Adrenal gland (tissue), 12 donors: ENCODE results near the gene ICAM1. TPM values are rescaled to one million over a fixed set of nuclear protein-coding genes. Genes with fewer than 3 reads are reported as not detected.
A peak's percentile ranks its signal among the peaks of the same experiment; 100 is the strongest.

Source experiments
- DNase-seq, 7 donors: peaks; one replicate each; pipeline ENCODE4 v3.0.0-alpha.2; 2019 to 2020
- H3K27ac ChIP-seq, 5 donors: fragments of 200-600 bp; sonication (generic) in 4 of 5; 1 replicate in 3 of 5; 2 replicates in 2 of 5; pipeline versions ENCODE4 v1.5.1 to v1.8.0; 2016 to 2020; ENCODE audit warnings: mild to moderate bottlenecking in 1 of 5
- H3K27me3 ChIP-seq: fragments of 200-600 bp; 2 replicates; pipeline ENCODE4 v1.8.0; 2021
- H3K36me3 ChIP-seq, 2 donors: fragments of 200-600 bp; replicated peaks in 1 of 2; 1 replicate in 1 of 2; 2 replicates in 1 of 2; pipeline versions ENCODE4 v1.5.1 to v1.8.0; 2018 to 2022
- H3K4me1 ChIP-seq, 2 donors: fragments of 200-600 bp; replicated peaks in 1 of 2; 1 replicate in 1 of 2; 2 replicates in 1 of 2; pipeline versions ENCODE4 v1.5.1 to v1.8.0; 2018 to 2021
- H3K4me3 ChIP-seq, 4 donors: fragments of 200-600 bp; sonication (generic) in 3 of 4; one replicate each; pipeline ENCODE4 v1.5.1; 2016 to 2018
- H3K9me3 ChIP-seq, 3 donors: fragments of 200-600 bp; sonication (generic) in 1 of 3; replicated peaks in 1 of 3; 1 replicate in 2 of 3; 2 replicates in 1 of 3; pipeline versions ENCODE4 v1.5.1 to v1.8.0; 2016 to 2021
- CTCF ChIP-seq, 6 experiments: fragments of 450-650 bp in 4 of 6; fragments of 200-600 bp in 2 of 6; sonication (generic) in 1 of 6; IDR thresholded peaks; 1 replicate in 5 of 6; 2 replicates in 1 of 6; pipeline versions ENCODE4 v1.5.1 to v1.8.0; 2016 to 2021; ENCODE audit warnings: antibody characterized with exemption in 6 of 6, mild to moderate bottlenecking in 2 of 6, moderate library complexity in 1 of 6
- POLR2A ChIP-seq, 2 donors: fragments of 450-650 bp; IDR thresholded peaks; one replicate each; pipeline ENCODE4 v1.6.1; 2017; ENCODE audit warnings: antibody characterized with exemption in 2 of 2, mild to moderate bottlenecking in 2 of 2, moderate library complexity in 1 of 2
- WGBS, 4 donors: extraction: QIAGEN DNeasy Blood & Tissue Kit in 2 of 4; methylation state at CpG; one replicate each; pipeline versions ENCODE4 v1.1.5 to v1.1.7; 2013 to 2017; 5-methylcytosine and 5-hydroxymethylcytosine counted together
- intact Hi-C, 2 donors: fragments of 100-400 bp; cut with DNase I; formaldehyde crosslinking; loops; one replicate each; pipeline versions ENCODE4 v1.14.1 to v1.15.0; 2022 to 2023
- polyA plus RNA-seq, 3 donors: library from polyadenylated mRNA; stranded (reverse); fragments of 200-250 nt in 2 of 3; fragments of 350-450 nt in 1 of 3; fragmentation: Illumina TruSeq in 1 of 3; extraction: RNeasy Lipid Tissue Mini Kit (QIAGEN cat#74804) in 1 of 3; gene quantifications; one replicate each; pipeline ENCODE4 v1.2.3, GENCODE V29; 2013 to 2014
- total RNA-seq, 9 donors: library from RNA; depleted of rRNA in 4 of 9; stranded (reverse); fragments of >200 nt in 4 of 9; fragments of 120-200 nt in 1 of 9; fragmentation: NEBNext Ultra II Directional in 1 of 9; extraction: Animal tissue kit (Norgen Biotek cat#: 25700) in 1 of 9; gene quantifications; one replicate each; pipeline versions ENCODE4 v1.1.0 to v1.2.4, GENCODE V29; 2013 to 2023
- donor health status: healthy with polysubstance abuse.
- donor health status: Bipolar disorder and iron deficiency.
- donor health status: DM: yes; HTN: yes; CAD: no.
- donor health status: DM: no; HTN: no; CAD: no.
- donor health status: DM: no; HTN: no; CAD: no.
- donor health status: DM: yes; HTN: yes; CAD: no.

Gene ICAM1
- total and polyA plus RNA-seq, 12 donors, result 2.2 to 90.4 (median 27.4) TPM

DNA sequence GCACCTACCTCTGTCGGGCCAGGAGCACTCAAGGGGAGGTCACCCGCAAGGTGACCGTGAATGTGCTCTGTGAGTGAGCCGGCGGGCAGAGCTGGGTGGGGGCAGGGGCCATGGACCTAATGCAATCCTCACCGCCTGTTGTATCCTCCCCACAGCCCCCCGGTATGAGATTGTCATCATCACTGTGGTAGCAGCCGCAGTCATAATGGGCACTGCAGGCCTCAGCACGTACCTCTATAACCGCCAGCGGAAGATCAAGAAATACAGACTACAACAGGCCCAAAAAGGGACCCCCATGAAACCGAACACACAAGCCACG is 14.0 kb downstream of the ICAM1 start:
- no peak overlapping the region for H3K4me3 ChIP-seq
- peaks cover 0 to 37% of the 10 kb centered on the region in 2 donors for H3K36me3 ChIP-seq
- intact Hi-C loops, result no loop called here
- TF ChIP-seq POLR2A (IDR thresholded peaks at IDR 0.05) (no peak), CTCF (IDR thresholded peaks at IDR 0.05) (no peak)
- WGBS, 4 donors, result 95 to 100% (median 96%) methylated on average over 2 to 13 of the region's 13 CpGs
- peaks cover 17% of the 10 kb centered on the region for H3K27me3 ChIP-seq
- no peak overlapping the region for H3K27ac ChIP-seq
- peaks cover 24 to 31% of the 10 kb centered on the region in 2 donors for H3K4me1 ChIP-seq
- DNase-seq, result no peak
- no peaks in the 10 kb centered on the region for H3K9me3 ChIP-seq

GRCh38 chr19:10285393-10285792 is 14.5 kb downstream of the ICAM1 start:
- H3K9me3 ChIP-seq, result no peaks in the 10 kb centered on the region
- H3K36me3 ChIP-seq, result peaks cover 0 to 37% of the 10 kb centered on the region in 2 donors
- H3K4me1 ChIP-seq, result peaks cover 26 to 36% of the 10 kb centered on the region in 2 donors
- peaks cover 22% of the 10 kb centered on the region for H3K27me3 ChIP-seq
- no peak for DNase-seq
- TF ChIP-seq POLR2A (IDR thresholded peaks at IDR 0.05) (no peak), CTCF (IDR thresholded peaks at IDR 0.05) (no peak)
- intact Hi-C loops, result no loop called here
- WGBS, 4 donors, result 85 to 92% (median 88%) methylated on average over 4 of the region's 4 CpGs
- no peak overlapping the region for H3K4me3 ChIP-seq
- no peak overlapping the region for H3K27ac ChIP-seq

- DNase-seq, result peak; percentile 51 to 84 (median 71)
- Histone ChIP-seq H3K27me3 (peaks cover 37% of the 10 kb centered on the region), H3K36me3 (peaks cover 0 to 35% of the 10 kb centered on the region in 2 donors), H3K9me3 (no peaks in the 10 kb centered on the region), H3K27ac (peak within 1 kb of the TSS in 1 of 5 donors; percentile 26), H3K4me1 (peaks cover 35 to 53% of the 10 kb centered on the region in 2 donors), H3K4me3 (no peak within 1 kb of the TSS)
- 4 to 14% (median 7%) methylated on average over 2 to 59 of the region's 59 CpGs for WGBS, 4 donors
- TF ChIP-seq POLR2A (IDR thresholded peaks at IDR 0.05) (no peak), CTCF (IDR thresholded peaks at IDR 0.05) (no peak)
- intact Hi-C loops, result no loop called here
Observed at GRCh38 chr19:10286803-10287737, 16.1 kb downstream of the ICAM1 start, which contains the start of gene ICAM4. ICAM4 (plus strand) TSS chr19:10286955; CDS start chr19:10287013, 58 bp downstream.

DNA sequence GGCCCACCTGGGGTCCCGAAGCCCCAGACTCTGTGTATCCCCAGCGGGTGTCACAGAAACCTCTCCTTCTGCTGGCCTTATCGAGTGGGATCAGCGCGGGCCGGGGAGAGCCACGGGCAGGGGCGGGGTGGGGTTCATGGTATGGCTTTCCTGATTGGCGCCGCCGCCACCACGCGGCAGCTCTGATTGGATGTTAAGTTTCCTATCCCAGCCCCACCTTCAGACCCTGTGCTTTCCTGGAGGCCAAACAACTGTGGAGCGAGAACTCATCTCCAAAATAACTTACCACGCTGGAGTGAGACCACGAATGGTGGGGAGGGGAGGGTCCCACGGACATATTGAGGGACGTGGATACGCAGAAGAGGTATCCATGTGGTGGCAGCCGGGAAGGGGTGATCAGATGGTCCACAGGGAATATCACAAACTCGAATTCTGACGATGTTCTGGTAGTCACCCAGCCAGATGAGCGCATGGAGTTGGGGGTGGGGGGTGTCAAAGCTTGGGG is 17.8 kb downstream of the ICAM1 start:
- H3K27me3 ChIP-seq, result peaks cover 51% of the 10 kb centered on the region
- intact Hi-C loops, result no loop called here
- TF ChIP-seq POLR2A (IDR thresholded peaks at IDR 0.05) (no peak), CTCF (IDR thresholded peaks at IDR 0.05) (no peak)
- peaks cover 35 to 62% of the 10 kb centered on the region in 2 donors for H3K4me1 ChIP-seq
- WGBS, 4 donors, result 4 to 7% (median 5%) methylated on average over 11 to 23 of the region's 23 CpGs
- H3K9me3 ChIP-seq, result no peaks in the 10 kb centered on the region
- H3K36me3 ChIP-seq, result peaks cover 0 to 23% of the 10 kb centered on the region in 2 donors
- H3K27ac ChIP-seq, result no peak overlapping the region
- H3K4me3 ChIP-seq, result peak overlapping the region in 1 of 4 donors; percentile 34
- no peak for DNase-seq
